T-helper 22 cell (primary cell): ENCODE data around the gene MGLL.

Experiments used
- DNase-seq: peaks from one replicate; pipeline ENCODE4 v3.0.0-alpha.2; 2020; ENCODE audit warnings: low read depth

Gene MGLL

DNA sequence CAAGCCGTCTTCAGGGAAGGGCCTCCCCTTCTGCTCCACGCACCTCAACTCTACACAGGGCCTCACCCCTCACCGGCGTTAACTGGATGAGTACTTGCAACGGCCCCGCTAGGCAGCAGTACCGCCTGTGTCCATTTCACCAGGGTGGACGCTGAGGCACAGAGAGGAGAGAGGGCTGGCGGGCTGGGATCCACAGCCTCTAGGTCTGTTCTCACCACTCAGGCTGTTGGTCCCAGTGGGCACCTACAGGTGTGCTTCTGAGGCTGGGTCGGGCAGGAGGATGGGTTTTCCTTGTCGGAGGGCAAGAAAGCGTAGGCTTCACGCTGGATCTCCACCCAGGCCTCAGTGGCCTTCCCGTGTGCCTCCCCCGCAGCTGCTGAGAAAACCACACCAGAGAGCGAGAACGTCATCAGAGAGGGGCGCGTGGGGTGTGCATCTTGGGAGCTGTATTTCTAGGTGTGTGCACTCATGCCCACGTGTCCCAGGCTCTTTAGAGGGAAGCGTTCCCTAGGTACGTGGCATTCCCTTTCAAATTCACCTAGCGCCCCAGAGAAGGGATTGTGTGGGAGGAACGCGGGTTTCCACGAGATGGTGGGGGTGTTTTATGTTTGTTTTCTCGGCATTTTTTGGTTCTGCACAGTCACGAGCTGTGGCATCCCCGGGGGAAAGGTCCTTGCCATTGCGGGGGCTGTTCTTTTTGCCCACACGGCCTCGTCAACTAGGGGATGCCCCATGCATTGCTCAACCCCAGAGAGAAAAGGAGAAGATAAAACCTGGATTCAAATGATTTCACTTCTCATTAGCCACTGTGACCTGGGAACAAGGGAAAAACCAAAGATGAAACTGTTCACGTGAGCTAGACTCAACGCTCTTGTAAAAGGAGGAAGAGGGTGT is 67.7 kb downstream of the MGLL start:
- no peak for DNase-seq

DNA sequence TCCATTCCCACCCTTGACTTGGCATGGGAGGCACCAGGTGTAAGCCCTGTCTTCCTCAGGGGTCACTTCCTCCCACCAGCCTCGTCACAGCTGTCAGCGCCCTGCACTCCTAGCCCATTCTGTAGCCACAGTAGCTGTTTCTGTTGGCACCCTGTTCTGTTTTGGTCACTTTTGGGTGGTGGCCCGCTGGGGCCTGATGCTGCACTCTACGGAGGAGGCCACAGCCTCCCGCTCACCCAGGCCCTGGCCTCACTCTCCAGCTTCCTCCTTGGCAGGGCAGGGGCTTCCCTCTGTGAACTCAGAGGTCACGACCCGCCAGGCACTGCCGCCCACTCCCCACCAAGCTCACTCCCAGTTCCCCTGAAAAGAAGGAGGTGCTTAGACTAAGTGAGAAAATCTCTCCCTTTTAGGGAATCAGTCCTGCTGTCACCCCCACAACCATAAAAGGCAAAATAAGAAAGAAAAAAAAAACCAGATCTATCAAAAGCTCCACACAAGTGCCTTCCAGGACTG is 68.4 kb downstream of the MGLL start:
- DNase-seq: no peak

DNA sequence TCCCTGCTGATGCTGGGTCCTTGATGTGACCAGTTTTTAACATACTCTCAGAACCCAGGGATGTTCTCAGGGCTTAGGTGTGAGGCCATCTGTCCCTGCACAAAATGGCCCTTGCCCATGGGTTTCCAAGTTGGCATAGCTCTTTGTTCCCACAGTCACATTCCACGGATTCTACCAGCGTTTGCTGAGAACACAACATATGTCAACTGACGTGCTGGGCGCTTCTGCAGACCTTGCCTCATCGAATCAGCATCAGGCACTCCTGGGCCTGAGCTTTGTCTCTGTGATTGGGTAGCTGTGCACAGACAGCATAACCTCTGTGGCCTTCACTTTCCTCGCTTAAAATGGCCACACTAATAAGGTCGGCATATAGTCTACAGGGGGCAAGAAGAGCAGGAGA is 69.0 kb downstream of the MGLL start:
- no peak for DNase-seq

DNA sequence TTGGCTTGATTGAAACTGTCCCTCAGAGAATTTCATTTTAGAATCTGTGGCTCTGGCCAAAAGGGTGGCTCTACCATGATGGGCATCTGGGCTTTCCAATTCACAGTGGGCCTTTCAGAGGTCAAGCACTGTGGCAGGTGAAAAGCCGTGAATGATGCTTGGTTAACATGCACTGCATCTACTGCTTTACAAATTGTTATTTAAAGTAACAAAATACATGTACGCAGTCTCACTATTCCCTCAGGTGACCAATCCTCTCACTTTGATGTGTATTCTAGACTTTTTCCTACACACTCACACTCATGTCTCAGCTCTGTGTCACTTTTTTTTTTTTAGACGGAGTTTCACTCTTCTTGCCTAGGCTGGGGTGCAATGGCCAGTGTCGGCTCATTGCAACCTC is 70.5 kb downstream of the MGLL start:
- DNase-seq: no peak

DNA sequence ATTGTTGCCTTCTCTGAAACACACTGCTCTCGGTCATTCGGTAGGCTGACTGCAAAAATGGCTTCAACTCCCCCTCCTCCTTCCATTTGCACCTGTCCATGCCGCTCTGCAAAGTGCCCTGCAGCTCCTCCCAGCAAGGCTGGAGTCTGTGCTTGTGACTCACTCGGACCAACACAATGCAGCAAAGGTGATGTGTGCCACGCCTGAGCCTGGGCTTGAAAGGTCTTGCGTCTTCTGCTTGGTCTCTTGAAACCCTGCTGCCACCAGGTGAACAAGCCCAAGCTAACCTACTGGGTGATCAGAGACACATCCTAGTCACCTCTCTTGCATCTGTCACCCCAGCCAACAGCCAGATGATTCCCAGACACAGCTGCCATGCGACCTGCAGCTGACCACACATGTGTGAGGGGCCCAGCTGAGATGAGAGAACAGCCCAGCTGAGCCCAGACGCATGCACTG is 71.1 kb downstream of the MGLL start:
- DNase-seq: no peak

DNA sequence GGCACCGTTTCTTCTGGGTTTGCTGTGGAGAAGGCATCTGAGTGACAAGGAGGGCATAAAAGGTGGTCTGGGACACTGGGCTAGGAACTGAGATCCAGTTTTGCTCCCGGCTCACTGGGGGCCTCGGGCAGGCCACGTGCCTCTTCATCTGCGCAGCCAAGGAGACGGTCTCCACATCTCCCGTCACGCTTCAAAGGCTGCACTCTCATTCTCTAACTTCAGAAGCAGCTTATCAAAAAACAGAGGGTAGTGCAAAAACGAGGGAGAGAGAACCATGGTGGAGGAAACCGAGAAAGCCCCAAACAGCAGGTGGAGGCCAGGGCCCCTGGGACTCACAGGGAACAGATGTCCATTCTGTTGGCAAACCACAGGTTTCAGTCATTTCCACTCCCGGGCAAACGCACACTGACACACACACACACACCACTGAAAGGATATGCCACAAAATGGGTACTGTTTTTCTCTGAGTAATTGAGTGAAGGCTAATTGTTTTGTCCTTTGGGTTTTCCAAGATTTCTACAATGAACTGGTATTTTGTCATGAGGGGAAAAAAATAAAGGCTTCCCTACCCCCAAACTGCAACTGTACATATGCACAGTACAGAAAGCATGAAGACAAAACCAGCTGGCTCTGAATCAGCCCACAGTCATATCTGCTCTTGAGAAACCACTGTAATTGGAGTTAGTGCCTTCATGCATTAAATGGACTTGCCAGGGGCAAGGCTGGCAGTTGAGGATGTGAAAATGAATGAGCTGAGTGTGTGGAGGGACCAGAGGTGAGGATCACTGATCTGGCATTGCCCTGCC is 71.9 kb downstream of the MGLL start:
- DNase-seq: no peak

DNA sequence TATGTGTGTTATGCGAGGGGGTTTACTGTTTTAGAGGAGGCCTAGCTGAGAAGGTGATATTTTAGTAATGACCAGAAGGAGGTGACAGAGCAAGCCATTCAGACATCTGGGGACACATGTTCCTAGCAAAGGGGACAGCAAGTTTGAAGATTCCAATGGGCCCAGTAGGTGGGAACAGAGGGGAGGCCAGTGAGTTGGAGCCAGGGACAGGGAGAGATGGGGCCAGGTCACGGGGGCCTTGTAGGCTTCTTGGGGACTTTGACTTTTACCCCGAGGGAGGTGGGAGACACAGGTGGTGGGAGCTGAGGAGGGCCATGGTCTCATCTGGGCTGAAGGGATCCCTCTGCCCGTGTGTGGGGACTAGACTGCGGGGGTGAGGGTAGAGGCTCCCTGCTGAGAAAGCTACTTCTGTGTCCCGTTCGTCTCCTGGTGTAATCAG is 72.5 kb downstream of the MGLL start:
- DNase-seq: no peak

DNA sequence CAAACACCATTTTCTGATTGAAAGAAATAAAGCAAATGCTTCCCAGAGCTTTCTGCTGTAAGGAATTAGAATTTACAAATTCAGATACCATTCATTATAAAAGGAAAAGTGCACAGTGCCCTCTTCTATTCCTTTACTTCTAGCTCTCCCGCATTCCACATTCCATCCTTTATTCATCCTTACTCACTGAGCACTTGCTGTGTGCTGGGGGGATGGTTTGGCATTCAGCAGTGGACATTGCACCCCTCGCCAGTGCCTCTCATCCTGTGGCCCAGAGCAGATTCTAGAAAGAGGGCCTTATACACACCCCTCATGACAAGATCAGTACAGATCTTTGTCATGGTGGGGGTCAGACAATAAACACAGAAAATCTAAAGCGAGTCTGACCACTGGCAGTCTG is 73.0 kb downstream of the MGLL start:
- no peak for DNase-seq

DNA sequence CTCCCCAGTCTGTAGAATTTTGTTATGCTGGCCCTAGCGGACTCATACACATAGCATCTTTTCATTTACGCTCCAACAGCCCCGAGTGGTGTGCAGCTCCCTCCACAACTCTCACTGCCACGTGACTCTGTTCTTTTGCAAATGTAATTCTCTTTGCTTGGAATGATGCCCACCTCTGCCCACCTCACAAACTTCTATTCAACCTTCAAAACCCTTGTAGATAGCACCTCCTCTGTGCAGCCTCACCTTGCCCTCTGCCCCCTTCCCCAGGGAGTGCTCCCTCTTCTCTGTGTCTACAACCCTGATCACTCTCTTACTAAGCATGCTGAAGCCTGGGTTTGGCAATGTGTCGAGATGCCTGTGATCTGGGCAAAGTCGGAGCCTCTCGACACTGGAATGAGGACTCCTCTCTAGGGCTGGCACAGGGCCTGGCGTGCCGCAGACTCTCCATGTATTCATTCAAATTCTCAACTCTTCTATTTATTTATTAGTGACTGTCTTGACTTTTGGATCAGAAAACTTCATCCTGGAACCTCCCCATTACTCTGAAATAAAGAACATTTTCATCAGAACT is 73.5 kb downstream of the MGLL start:
- no peak for DNase-seq

DNA sequence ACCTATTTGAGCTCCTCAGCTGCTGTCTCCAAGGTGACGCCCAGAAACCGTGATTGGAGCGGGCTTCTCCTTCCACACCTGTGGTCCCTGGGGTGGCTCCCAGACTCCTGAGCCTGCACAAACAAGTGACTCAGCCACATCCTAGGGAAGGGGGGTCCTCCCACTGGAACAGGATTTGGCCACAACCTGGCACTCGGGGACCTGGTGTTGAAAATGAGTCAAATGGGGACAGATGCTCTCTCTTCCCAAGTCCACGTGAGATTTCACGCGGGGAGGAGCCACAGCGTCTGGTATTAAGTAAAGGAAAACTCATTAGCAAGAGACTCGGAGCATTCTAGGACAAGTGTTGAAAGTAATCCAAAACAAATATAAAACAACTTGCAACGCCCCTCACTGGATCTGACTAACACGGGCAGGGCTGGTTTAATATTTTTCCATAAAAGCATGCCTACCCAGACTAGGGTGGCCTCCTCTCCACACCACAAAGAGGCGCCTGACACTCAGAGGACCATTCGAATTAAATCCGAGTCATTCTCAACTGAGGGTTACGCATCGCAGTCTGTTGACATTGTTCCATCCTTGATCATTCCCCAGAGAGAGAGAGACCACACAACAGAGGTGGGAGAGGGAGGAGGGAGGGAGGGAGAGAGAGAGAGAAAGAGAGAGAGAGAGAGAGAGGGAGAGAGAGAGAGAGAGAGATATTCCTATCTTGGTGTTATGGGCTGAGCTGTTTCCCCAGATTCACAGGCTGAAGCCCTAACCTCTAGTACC is 74.4 kb downstream of the MGLL start:
- DNase-seq: no peak

DNA sequence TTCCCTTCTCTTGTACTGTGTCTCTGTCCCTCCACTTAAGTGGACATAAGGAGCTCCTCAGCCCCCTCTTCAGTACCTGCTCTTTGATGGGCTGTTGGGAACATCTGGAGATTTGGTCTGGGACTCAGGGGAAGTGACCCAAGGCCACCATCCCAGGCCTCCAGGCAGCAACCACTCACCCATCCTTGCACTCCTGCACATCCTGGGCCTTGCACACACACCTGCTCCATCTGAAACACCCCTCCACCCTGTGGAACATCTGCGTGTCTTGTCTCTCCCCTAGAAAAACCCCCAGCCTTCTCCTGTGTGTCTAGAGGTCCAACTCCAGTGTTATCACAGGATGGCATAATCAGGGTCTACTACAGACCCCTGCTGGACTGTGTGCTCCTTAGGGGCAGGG is 75.2 kb downstream of the MGLL start:
- DNase-seq: no peak

DNA sequence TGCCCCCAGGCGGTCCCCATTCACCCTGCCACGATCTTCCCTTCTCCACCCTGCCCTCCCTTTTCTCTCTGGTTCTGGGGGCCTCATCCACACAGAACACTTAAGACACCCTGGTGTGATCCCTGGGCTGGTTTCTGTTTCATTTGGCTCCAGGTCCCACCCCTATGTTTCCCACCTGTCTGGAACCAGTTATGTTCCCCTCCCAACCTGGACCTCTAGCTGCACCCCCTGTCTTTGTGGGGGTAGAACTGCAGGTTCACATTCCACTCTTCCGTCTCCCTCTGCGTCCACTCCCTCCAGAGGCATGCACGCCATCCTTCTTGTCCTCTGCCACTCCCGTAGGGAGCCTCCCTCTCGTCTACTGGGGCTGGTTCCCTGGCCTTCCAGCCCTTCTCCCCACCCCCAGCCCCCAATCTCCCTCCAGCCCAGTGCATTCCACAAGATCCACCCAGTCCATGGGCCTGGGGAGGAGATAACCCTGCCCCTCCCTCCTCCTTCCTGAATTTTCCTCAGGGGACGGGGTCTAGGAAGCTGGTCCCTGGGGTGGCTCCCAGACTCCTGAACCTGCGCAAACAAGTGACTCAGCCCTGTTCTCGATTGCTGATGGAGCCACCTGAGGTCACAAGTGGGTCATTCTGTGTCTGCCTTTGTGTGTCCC is 75.8 kb downstream of the MGLL start:
- DNase-seq: no peak

DNA sequence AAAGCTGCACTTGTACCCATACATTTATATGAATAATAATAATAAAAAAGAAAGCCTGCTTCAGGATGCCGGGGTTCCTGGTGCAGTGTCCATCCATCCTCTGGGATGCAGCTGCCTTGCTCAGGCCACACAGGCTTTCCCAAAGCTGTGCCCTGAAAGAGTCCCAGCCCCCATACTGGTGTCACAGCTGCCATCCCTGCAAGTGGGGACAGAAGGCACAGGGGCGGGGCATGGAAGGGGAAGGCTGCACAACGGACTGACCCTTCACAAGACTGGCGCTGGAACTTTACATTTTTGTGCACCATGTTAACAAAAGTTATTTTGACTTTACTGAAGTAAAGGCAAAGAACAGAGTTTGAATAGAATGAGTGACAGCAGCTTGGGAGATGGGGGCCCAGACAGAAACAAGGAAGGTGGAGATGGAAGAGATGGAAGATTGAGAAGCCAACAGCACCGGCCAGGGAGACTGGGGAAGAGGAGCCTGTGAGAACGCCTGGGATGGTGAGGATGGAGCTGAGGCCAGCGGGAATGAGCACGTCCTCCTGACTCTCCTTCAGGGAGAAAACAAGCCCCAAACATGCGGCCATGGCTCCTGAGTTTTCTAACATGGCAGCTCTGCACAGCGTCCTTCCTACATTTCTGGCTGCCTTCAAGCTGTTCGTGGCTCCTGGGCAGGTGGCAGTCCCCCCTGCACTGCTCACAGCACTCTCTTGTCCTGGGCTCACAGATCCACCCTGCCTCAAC is 76.5 kb downstream of the MGLL start:
- DNase-seq: no peak

DNA sequence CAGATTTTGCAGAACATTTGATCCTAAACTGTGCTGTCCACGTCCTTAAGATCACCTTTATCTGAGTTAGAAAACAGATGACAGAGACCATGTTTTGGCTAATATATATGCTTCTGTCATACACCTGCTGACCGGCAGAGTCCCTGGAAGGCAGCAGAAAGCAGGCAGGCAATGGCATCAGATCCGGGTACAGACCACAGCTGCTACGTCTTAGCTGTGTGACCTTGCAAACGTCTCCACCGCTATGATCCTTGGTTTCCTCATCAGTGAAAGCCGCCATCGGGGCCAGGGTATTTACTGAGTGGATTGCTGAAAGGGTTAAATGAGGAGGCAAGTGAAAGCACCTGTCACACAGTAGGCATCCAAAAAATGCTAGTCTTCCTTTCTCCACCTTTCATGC is 77.4 kb downstream of the MGLL start:
- DNase-seq: no peak

DNA sequence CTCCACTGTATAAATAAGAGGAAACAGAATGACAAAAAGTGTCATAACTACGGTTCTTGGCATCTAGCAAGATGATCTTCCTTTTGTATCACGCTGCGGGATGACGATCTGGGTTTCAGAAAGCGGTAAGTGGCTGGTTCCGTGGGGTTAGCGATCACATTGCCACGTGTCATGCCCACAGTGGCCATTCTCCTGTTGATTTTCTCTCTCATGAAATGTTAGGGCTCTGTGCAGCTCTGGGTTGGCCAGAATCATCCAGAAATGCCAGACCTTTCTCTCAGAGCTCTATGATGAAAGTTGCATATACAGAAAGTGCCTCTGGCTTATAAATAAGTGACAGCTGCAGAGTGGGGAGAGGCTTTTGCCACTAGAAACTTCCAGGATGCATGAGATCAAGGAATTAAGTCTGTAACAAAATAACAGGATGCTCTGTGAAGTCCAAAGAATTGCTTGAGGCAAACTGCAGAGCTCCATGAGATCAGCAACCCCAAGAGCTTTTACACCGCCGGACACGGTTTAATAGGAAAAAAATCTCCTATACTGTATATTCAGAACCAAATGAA is 78.0 kb downstream of the MGLL start:
- no peak for DNase-seq

DNA sequence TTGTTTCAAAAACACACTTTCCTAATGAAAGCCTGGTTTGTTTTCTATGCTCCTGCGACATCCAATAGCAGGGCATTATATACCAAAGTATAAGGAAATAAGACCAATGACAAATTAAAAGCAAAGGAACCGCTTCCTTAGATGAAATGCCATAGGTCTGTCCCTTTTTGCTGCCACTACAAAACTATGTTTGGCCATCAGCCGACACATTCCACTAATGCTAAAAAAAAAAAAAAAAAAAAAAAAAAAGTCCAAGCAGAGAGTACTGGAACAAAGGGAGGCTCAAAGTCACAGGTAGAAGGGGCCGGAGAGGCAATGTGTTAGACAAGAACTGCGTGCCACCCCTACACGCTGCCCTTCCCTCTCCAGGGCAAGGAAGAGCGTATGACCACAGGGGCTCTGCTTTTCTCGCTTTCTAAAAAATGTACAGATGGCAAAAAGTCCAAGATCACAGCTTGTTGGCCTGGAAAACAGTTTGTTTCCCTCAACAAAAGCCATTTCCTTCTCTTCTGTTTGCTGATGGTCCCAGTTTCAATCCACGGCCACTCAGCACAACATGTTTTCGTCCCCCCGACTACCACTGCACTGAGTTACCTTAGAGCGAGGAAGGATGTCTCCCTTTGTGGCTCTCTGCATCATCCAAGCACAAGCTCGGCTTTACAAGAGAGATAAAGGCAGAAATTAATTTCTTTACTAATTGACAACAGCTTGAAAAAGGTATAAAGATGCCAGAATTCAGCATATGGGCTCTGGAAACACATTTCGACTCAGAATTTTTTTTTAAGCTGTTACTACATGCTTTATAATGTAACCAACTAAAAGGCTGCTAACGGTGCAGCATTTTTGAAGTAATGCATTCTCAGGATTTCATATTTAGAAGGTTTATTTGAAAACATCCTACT is 78.7 kb downstream of the MGLL start:
- DNase-seq: no peak

DNA sequence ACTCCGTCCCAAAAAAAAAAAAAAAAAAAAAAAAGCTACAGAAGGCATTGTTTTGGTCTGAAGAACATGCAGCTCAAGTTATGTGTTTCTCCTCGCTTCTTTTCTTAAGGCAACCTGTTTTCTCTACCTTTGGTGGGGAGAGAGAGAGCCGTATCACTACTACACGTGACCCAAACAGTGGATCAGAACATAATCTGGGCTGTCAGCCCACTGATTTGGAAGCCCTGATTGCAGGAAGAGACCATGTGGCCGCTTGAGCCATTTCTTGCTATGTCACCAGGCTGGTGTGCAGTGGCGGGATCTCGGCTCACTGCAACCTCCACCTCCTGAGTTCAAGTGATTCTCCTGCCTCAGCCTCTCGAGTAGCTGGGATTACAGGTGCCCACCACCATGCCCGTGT is 79.7 kb downstream of the MGLL start:
- DNase-seq: no peak

DNA sequence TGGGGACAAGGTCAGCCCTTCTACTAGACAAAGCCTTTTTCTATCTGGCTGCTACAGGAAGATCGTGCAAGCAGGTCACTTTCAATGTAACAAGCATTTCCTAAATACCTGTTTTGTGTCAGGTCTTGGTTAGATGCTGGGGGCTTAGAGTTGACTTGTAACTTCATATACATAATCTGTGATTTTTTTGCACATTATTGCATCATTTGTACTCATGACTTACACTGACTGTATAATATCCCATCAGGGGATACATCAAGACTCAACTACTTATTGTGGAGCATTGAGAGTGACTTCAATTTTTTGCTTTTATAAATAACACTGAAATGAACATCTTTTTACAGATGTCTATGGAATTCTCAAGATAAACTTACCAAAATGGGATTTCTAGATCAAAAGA is 80.6 kb downstream of the MGLL start:
- no peak for DNase-seq

DNA sequence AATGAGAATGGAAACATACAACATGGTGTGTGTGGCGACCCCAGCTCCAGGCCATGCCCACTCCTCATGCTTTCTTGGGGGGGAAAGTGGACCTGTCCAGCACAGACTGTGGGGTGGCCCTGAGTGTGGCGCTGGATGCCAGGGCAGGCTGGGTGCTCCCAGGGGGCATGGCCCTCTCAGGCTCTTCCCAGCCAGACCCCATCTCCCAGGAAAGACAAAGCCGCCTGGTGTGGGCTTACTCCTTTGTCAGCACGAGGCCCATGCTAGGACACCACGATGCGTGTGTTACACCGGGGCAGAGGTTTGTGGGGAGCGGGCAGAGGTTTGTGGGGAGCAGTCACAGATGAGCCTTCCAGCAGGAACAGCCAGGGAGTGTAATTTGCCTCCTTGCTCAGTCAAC is 81.1 kb downstream of the MGLL start:
- DNase-seq: no peak
